Neutrophil (primary cell): ENCODE measurements around the gene RPTOR.

Experiments used
- H3K27ac ChIP-seq: fragments of 200-600 bp; sonication (generic); 2 replicates; pipeline ENCODE4 v1.5.1; 2016; ENCODE audit warnings: mild to moderate bottlenecking, moderate library complexity
- H3K27me3 ChIP-seq: fragments of 200-600 bp; sonication (generic); 2 replicates; pipeline ENCODE4 v1.6.0; 2016; ENCODE audit warnings: mild to moderate bottlenecking
- H3K36me3 ChIP-seq: fragments of 200-600 bp; sonication (generic); 2 replicates; pipeline ENCODE4 v1.5.1; 2017
- H3K4me1 ChIP-seq, 2 experiments: fragments of 200-600 bp in 1 of 2; sonication (generic) in 1 of 2; 1 replicate in 1 of 2; 2 replicates in 1 of 2; pipeline versions ENCODE4 v1.5.1 to v1.6.1; 2013 to 2016; ENCODE audit warnings: low read depth in 1 of 2, low read length in 1 of 2, mild to moderate bottlenecking in 1 of 2, moderate library complexity in 1 of 2; ENCODE audit not compliant: control insufficient read depth in 1 of 2, insufficient read depth in 1 of 2
- H3K4me3 ChIP-seq, 2 experiments: fragments of 200-600 bp in 1 of 2; sonication (generic) in 1 of 2; 1 replicate in 1 of 2; 2 replicates in 1 of 2; pipeline ENCODE4 v1.5.1; 2013 to 2016; ENCODE audit warnings: low read depth in 1 of 2, low read length in 1 of 2, mild to moderate bottlenecking in 1 of 2, moderate library complexity in 1 of 2
- H3K9me3 ChIP-seq: fragments of 200-600 bp; sonication (generic); 2 replicates; pipeline ENCODE4 v1.5.1; 2016
- TF ChIP-seq, protein P1 (sequence below): fragments of 200-600 bp; sonication (generic); IDR thresholded peaks from 2 replicates; pipeline ENCODE4 v1.5.1; 2016; ENCODE audit warnings: antibody characterized with exemption

The RPTOR gene

DNA sequence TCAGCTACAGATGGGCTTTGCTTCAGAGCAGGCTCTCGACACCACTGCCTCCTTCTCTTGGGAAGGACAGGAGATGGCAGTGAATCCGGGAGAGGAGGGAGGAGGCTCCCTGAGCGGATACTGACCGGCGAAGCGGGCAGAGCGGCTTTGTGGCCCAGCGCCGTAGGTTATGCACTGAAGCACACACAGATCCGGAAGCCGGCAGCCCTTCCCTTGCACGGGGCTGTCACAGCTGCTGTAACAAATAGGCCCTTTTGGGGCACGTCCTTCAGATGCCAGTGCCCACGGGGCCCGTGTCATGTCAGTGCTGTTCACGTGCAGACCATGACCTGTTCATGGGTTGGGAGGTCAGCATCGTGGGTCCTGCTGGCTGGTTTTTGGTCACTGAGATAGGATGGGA, 302.3 kb downstream of the RPTOR start:
- Histone ChIP-seq H3K4me1 (no peaks in the 10 kb centered on the region), H3K9me3 (no peaks in the 10 kb centered on the region), H3K36me3 (peaks cover 4% of the 10 kb centered on the region), H3K4me3 (no peak overlapping the region), H3K27me3 (no peaks in the 10 kb centered on the region), H3K27ac (no peak overlapping the region)
- TF ChIP-seq, protein P1, sequence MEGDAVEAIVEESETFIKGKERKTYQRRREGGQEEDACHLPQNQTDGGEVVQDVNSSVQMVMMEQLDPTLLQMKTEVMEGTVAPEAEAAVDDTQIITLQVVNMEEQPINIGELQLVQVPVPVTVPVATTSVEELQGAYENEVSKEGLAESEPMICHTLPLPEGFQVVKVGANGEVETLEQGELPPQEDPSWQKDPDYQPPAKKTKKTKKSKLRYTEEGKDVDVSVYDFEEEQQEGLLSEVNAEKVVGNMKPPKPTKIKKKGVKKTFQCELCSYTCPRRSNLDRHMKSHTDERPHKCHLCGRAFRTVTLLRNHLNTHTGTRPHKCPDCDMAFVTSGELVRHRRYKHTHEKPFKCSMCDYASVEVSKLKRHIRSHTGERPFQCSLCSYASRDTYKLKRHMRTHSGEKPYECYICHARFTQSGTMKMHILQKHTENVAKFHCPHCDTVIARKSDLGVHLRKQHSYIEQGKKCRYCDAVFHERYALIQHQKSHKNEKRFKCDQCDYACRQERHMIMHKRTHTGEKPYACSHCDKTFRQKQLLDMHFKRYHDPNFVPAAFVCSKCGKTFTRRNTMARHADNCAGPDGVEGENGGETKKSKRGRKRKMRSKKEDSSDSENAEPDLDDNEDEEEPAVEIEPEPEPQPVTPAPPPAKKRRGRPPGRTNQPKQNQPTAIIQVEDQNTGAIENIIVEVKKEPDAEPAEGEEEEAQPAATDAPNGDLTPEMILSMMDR: no peak

DNA sequence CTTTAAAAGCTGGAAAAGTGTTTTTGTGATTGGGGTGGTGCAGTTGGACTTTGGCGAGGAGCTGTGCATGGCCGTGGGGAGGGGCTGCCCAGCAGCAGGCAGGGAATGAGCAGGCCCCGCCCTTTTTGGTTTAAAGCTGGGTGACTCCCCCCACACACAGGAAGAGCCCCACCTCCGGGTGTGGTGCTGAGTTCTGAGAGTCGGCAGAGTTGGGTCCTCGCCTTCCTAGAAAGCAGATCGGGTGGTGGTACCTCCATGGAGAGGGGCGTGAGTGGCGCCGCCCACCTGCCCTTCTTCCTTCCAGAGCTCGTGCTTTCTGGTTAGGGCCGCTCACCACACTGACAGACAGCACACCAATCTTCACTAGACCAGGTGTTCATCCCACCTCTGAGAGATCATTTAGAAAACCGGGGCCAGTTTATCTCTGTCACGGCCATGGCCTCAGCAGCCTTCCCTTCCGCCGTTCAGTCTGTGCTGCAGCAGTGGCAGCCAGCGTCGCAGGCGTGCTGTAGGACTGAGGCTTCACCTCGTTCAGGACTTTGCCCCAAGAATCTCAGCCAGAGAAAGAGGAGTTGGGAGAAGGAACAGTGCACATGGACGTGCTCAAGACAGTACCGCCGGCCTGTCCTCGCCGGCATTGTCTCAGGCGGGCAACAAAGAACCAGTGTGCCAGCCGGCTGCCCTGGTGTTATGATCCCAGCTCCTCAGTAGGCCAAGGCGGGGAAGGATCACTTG, 303.0 kb downstream of the RPTOR start:
- TF ChIP-seq, protein P1: no peak
- Histone ChIP-seq H3K9me3 (no peaks in the 10 kb centered on the region), H3K4me1 (no peaks in the 10 kb centered on the region), H3K36me3 (peaks cover 4% of the 10 kb centered on the region), H3K4me3 (no peak overlapping the region), H3K27ac (no peak overlapping the region), H3K27me3 (no peaks in the 10 kb centered on the region)

DNA sequence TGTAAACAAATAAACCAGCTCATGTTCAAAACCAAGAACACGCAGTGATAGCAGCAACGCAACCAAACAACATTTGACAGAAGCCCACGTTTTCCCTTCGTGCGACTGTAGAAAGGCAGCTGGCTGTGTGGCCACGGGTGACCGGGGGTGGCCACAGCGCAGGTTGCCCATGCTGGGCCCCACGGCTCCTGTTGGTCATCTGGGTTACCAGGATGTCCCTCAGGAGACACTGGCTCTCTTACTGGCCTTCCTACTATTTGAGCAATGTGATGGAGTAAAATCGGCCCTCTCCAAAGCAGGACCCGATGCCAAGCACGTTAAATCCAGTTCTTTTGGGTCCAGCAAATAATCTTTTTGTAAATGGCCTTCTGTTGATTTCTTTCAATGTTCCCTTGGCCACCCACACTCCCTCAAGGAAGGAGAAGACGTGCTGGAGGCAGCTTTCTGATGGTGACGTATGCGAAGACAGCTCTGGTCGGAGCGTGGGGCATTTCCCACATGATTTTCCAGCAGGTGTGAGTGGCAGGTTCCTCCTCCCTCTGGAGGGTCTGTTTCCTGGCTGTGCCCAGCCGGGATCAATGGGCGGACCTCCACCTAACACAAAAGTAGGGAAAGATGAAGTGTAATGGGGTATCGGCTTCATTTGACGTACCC, 303.9 kb downstream of the RPTOR start:
- H3K36me3 ChIP-seq: peaks cover 4% of the 10 kb centered on the region
- H3K4me1 ChIP-seq: no peaks in the 10 kb centered on the region
- H3K27me3 ChIP-seq: no peaks in the 10 kb centered on the region
- TF ChIP-seq, protein P1: no peak
- H3K4me3 ChIP-seq: no peak overlapping the region
- no peaks in the 10 kb centered on the region for H3K9me3 ChIP-seq
- H3K27ac ChIP-seq: no peak overlapping the region

DNA sequence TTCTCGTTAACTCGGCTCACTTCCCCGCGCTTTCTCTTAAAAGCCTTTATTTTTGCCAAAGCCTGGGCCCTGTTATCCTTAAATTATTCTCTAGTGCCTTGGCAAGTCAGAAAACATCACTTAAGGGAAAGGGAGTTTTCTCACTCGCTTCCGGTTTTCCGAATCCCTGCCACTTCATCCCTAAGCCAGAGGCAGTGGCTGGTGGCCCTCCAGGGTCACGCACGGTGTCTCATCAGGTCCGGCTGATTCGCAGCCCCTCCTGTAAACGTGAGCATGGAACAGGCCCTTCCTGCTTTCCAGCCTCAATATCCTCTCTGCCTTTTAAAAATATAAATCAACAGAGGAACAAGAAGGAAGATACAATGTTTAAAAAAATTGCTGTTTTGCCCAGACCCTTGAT, 304.5 kb downstream of the RPTOR start:
- Histone ChIP-seq H3K9me3 (no peaks in the 10 kb centered on the region), H3K36me3 (peaks cover 4% of the 10 kb centered on the region), H3K27ac (no peak overlapping the region), H3K4me1 (no peaks in the 10 kb centered on the region), H3K27me3 (no peaks in the 10 kb centered on the region), H3K4me3 (no peak overlapping the region)
- TF ChIP-seq, protein P1: no peak

DNA sequence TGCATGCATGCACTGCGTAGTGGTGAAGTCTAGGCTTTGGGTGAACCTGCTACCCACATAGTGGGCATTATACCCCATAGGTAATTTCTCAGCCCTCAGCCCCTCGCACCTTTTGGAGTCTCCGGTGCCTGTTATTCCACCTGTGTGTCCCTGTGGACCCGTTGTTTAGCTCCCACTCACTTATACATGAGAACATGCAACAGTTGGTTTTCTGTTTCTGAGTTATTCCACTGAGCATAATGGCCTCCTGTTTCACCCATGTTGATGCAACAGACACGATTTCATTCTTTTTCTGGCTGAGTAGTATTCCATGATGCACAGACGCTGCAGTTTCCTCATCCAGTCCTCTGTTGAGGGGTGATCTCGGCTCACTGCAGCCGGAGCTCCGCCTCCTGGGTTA, 305.5 kb downstream of the RPTOR start:
- no peaks in the 10 kb centered on the region for H3K27me3 ChIP-seq
- TF ChIP-seq, protein P1: no peak
- H3K4me3 ChIP-seq: no peak overlapping the region
- no peaks in the 10 kb centered on the region for H3K9me3 ChIP-seq
- peaks cover 4% of the 10 kb centered on the region for H3K36me3 ChIP-seq
- no peaks in the 10 kb centered on the region for H3K4me1 ChIP-seq
- no peak overlapping the region for H3K27ac ChIP-seq
